Neural crest cell (in vitro differentiated cells): ENCODE results near the gene UBE2V1. TPM values are rescaled to one million over a fixed set of nuclear protein-coding genes. Genes with fewer than 3 reads are reported as not detected.

Source experiments
- DNase-seq: peaks from one replicate; pipeline ENCODE4 v3.0.0; 2021; ENCODE audit warnings: low read depth, mixed read lengths, low spot score
- H3K27ac Mint-ChIP-seq: one replicate; pipeline ENCODE4 v1.8.0; 2021; ENCODE audit warnings: mild to moderate bottlenecking, mixed read lengths; ENCODE audit not compliant: unreplicated experiment
- H3K27me3 Mint-ChIP-seq: 2 replicates; pipeline ENCODE4 v1.8.0; 2021; ENCODE audit warnings: low read depth, mild to moderate bottlenecking, mixed read lengths
- H3K36me3 Mint-ChIP-seq: 2 replicates; pipeline ENCODE4 v1.8.0; 2021; ENCODE audit warnings: low read depth, mild to moderate bottlenecking, mixed read lengths
- H3K4me1 Mint-ChIP-seq: 2 replicates; pipeline ENCODE4 v1.8.0; 2021; ENCODE audit warnings: mixed read lengths
- H3K4me3 Mint-ChIP-seq: one replicate; pipeline ENCODE4 v1.8.0; 2021; ENCODE audit warnings: mild to moderate bottlenecking, mixed read lengths
- H3K9me3 Mint-ChIP-seq: 2 replicates; pipeline ENCODE4 v1.8.0; 2021; ENCODE audit warnings: mixed read lengths
- total RNA-seq: library from RNA; stranded (reverse); gene quantifications from 2 replicates; pipeline ENCODE4 v1.2.1, GENCODE V29; 2021
- TF ChIP-seq, protein P1 (sequence below): fragments of 200-600 bp; sonication (generic); conservative IDR thresholded peaks from 2 replicates; pipeline ENCODE4 v1.5.0; 2021; ENCODE audit warnings: antibody characterized with exemption, mild to moderate bottlenecking

Gene UBE2V1
- total RNA-seq, 1 donor from 2014 or later = 147 TPM

DNA sequence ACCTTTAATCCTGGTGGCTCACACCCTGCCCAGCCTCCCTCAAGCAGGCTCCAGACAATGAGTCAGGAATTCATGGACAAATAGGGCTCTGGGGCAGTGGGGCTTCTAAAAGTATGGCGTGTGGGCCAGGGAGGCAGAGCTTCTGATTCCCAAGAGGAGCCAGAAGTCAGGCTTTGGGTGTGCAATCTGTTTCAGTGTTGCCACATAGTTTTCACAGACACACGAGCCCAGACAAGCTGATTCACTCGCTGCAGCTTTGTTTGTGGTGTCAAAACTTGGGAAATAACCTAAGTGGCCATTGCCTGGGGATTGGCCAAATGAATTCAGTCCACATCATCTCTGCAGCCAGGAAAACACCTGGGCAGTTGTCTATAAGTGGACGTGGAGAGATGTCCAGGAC lies 31.4 kb upstream of the UBE2V1 start:
- DNase-seq = no peak
- Mint-ChIP-seq H3K27me3 (no peaks in the 10 kb centered on the region), H3K4me1 (peaks cover 44% of the 10 kb centered on the region), H3K9me3 (no peaks in the 10 kb centered on the region), H3K4me3 (no peak overlapping the region), H3K36me3 (peaks cover 9% of the 10 kb centered on the region), H3K27ac (no peak overlapping the region)
- TF ChIP-seq, protein P1, sequence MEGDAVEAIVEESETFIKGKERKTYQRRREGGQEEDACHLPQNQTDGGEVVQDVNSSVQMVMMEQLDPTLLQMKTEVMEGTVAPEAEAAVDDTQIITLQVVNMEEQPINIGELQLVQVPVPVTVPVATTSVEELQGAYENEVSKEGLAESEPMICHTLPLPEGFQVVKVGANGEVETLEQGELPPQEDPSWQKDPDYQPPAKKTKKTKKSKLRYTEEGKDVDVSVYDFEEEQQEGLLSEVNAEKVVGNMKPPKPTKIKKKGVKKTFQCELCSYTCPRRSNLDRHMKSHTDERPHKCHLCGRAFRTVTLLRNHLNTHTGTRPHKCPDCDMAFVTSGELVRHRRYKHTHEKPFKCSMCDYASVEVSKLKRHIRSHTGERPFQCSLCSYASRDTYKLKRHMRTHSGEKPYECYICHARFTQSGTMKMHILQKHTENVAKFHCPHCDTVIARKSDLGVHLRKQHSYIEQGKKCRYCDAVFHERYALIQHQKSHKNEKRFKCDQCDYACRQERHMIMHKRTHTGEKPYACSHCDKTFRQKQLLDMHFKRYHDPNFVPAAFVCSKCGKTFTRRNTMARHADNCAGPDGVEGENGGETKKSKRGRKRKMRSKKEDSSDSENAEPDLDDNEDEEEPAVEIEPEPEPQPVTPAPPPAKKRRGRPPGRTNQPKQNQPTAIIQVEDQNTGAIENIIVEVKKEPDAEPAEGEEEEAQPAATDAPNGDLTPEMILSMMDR = no peak

DNA sequence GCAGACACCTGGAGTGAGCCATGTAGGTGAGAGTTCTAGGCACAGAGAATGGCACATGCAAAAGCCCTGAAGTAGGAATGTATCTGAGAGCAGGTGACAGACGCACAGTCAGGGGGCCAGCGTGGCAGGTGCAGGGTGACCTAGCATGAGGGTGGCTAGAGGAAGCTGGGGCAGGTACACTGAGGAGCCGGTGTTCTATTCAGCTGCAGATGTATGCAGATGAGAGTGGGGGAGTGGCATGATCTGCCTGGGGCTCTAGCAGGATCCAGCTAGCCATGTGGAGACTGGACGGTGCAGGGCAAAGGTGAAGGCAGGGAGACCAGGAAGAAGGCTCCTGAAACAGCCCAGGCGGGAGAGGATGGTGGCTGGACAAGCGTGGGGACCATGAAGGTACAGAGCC lies 29.9 kb upstream of the UBE2V1 start:
- no peak for DNase-seq
- Mint-ChIP-seq H3K27ac (no peak overlapping the region), H3K27me3 (no peaks in the 10 kb centered on the region), H3K4me1 (peaks cover 52% of the 10 kb centered on the region), H3K9me3 (no peaks in the 10 kb centered on the region), H3K4me3 (no peak overlapping the region), H3K36me3 (peaks cover 7% of the 10 kb centered on the region)
- TF ChIP-seq, protein P1 = no peak

DNA sequence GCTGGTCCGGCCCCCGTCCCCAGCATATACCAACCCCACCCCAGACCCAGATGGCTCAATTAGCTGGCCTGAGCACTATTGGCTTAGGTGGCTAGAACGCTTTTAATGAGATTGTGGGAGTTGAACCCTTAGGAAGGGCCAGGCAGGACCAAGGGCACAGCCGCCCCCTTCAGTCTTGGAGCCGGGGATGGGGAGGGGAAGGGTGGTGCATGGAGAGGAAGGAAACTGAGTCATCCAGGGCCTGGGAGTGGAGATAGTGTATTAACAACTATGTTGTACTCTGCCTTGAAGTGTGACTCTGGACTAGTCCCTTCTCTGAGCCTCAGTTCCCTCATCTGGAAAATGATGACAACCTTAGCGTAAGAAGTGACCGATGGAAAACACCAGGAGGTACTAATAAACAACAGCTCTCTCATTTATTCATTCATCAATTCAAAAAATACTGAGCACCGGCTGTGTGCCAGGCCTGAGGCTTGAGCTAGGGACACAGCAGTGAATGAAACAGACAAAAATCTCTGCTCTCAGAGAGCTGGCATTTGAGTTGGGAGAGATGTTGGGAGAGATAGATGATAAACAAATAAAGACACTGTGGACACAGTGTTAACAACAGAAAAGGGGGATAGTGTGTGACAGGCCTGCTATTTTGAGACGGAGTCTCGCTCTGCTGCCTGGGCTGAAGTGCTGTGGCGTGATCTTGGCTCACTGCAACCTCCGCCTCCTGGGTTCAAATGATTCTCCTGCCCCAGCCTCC lies 29.0 kb upstream of the UBE2V1 start:
- no peak for DNase-seq
- Mint-ChIP-seq H3K27me3 (no peaks in the 10 kb centered on the region), H3K27ac (no peak overlapping the region), H3K4me3 (no peak overlapping the region), H3K9me3 (no peaks in the 10 kb centered on the region), H3K4me1 (peaks cover 51% of the 10 kb centered on the region), H3K36me3 (peaks cover 7% of the 10 kb centered on the region)
- TF ChIP-seq, protein P1 = no peak

DNA sequence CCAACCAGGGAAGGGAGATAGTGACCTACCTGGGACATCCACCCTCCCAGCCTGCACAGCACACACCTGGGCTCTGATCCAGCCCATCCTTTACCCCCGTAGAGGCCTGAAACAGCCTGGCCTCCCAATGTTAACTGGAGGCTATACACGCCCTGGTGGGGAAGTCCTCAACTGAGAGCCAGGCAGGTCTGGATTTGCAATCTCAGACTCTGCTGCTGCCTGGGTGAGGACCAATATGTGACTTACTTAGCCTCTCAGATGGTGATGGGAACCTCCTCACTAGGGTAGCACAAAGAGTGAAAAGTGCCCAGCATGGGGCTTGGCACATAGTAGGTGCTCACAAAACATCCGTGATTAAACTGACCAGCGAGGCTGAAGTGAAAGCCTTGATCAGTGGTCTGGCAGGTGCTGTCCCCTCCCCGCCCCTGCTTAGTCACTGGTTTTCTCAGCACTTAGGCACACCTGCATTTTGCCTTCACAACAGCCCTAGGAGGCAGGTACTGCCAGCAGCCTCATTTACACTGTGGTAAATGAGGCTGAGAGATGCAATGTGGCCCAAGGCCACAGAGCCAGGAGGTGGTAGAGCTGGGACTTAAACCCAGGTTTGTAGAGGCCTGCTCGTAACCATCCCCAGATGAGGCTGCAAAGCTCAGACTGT lies 28.2 kb upstream of the UBE2V1 start:
- no peak for DNase-seq
- Mint-ChIP-seq H3K36me3 (peaks cover 7% of the 10 kb centered on the region), H3K4me3 (no peak overlapping the region), H3K27me3 (no peaks in the 10 kb centered on the region), H3K27ac (no peak overlapping the region), H3K4me1 (peaks cover 43% of the 10 kb centered on the region), H3K9me3 (no peaks in the 10 kb centered on the region)
- TF ChIP-seq, protein P1 = no peak

DNA sequence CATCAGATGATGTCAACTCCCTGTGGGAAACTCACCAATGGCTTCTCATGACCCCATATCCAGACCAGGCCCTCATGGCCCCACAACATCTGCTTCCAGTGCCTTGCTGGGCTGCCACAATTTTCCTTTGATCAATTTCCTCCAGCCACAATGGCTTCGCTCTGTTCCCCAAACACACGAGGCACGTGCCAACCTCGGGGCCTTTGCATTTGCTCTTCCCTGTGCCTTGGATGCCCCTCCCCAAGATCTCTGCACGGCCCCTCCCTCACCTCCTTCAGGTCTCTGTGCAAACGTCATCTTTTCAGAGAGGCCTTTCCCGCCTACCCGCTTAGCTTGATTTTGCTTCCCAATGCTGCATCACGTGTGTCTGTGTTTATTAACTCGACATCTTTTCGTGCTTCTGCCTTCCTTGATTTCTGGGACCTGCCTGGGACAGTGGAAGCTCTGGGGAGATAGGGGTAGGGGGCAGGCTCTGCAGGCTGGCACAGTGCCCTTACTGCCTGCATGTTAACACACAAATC lies 27.4 kb upstream of the UBE2V1 start:
- peak overlapping the region; percentile 94 for H3K27ac Mint-ChIP-seq

More for the DNA sequence above, 27.4 kb upstream of the UBE2V1 start:
- DNase-seq = no peak
- no peaks in the 10 kb centered on the region for H3K27me3 Mint-ChIP-seq
- peak overlapping the region; percentile 17 for H3K4me3 Mint-ChIP-seq
- no peaks in the 10 kb centered on the region for H3K9me3 Mint-ChIP-seq
- peaks cover 43% of the 10 kb centered on the region for H3K4me1 Mint-ChIP-seq
- TF ChIP-seq, protein P1 = no peak
- peaks cover 7% of the 10 kb centered on the region for H3K36me3 Mint-ChIP-seq
